ENCODE measurements around the gene PHF12.

PHF12 gene

DNA sequence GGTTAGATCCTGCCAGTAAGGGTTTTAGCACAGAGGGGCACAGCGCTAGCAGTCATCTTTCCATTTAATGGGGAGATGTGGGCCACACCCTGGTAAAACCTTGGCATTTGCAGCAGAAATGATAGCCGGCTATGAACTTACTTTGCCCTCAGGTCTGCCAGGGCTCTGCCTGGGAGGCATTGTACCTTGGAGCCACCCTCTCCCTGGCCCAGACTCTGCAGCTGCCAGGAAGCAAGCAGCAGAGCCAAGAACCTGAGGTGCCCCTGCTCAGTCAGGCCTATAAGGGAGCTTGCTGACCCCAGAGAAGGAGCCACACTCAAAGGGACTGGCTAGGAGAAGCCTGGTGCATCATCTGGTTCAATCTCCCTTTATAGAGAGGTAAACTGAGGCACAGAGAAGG, 23.7 kb upstream of the PHF12 start:
- no peak for FAIRE-seq

DNA sequence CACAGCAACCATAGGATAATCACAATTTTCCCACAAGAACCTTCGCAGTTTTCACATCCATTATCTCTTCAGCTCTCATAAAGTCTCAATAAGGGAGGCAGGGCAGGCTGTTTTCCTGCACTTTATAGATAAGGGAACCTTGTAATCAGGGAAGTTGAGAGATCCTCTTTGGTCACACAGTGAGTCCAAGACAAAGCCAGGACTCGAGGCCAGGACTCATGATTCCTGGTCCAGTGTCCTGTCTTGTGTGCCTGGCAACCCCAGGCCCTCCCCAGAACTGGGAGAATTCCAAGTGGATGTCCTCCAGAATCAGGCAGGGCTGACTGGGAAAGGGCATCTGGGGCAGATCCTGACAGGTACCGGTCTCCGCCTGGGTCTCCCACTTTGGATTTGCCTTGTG, 23.1 kb upstream of the PHF12 start:
- no peak for FAIRE-seq

DNA sequence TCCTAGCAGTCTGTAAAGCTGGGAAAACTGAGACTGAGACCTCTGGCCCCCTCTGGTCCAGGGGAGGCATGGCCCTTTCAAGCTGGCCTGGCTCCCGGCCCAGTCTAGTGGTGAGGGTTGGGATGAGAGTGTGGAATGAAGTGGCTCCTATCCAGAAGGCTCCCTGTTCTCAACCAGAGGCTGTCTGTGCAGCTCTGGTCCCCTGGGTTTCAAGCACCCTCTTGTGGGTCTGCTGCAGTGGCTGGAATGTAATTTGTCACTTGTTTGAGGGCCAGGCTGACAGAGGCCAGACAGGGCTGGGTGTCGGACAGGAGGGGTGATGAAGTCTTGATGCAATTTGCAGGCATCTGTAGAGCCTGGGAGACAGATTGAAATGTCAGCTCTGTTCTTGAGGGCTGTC, 22.1 kb upstream of the PHF12 start:
- FAIRE-seq: no peak

DNA sequence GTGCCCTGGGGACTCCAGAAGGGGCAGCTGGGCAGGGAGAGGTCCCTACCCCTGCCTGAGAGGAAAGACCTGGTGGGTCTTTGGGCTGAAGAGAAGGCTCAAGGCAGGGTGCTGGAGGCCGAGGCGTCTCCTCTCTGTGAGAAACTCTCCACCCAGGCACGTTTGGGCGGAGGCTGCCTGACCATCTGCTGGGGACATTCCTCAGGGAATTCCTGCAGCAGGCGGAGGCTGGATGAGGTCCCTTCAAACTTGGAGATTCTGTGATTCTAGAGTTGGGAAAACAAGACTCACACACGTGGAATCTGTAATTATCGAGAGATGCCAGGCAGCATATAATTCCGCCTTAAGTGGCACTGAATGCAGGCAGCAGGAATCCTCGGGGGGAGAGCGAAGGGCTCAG, 21.1 kb upstream of the PHF12 start:
- no peak for FAIRE-seq

DNA sequence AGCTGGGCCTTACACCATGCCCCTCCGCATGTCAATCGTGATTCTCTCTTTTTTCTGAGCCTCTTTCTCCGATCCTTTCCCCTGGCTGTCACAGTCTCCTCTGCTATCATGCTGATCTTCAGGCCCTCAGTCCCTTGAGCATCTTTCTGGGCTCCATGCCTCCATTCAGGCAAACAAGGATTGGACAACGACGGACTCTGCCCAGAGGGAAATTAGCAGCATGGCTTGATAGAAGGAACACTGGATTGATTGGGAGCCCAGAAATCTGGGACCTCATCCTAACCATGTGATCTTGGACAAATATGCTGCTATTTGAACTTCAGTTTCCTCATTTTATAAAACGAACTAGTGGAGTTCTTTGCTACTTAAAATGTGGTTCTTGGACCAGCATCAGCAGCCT, 19.6 kb upstream of the PHF12 start:
- FAIRE-seq: no peak

DNA sequence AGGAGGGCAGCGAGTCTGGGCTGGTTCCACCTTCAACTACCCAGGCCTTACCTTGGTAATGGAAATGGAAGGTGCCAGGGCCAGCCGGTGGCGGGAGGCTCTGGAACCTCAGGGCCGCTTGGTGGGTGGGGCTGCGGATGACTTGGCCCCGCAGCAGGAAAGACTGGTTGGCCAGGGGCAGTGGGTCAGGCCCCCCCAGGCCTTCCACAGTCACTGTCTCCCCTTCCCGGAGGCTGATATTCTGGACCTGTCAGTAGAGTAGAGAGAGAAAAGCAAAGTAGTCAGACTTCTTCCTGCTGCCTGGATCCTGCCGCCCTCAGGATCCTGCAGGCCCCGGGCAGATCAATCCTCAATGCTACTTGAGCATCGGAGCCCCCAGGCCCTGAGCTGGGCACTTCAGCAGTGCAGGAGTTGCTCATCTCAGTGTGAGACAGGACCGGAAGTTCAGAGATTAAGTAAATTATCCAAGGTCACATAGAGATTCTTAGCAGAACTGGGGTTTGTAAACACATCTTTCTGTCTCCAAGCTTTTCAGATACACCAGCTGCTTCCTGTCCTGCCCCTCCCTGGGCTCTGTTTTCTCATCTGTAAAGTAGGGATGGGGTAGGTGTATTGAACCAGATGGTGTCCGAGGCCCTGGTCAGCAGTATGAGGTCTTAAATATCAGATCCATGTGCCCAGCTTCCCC, 18.5 kb upstream of the PHF12 start:
- no peak for FAIRE-seq

DNA sequence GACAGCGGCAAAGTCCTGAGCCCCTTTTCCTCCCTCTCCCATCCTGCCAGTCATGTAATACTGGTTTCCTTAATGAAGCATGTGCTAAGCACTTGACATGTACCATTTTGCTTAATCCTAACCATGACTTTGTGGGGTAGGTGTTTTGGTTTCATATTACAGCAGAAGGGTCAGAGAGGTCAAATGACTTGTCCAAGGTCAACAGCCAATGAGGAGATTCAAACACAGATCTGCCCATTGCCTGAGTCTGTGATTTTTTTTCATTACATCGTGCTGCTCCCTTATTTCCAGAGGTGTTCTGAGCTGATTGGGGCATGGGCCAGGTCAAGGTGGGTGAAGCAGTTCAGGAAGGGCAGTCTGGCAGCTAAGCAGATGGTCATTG, 17.6 kb upstream of the PHF12 start:
- no peak for FAIRE-seq

DNA sequence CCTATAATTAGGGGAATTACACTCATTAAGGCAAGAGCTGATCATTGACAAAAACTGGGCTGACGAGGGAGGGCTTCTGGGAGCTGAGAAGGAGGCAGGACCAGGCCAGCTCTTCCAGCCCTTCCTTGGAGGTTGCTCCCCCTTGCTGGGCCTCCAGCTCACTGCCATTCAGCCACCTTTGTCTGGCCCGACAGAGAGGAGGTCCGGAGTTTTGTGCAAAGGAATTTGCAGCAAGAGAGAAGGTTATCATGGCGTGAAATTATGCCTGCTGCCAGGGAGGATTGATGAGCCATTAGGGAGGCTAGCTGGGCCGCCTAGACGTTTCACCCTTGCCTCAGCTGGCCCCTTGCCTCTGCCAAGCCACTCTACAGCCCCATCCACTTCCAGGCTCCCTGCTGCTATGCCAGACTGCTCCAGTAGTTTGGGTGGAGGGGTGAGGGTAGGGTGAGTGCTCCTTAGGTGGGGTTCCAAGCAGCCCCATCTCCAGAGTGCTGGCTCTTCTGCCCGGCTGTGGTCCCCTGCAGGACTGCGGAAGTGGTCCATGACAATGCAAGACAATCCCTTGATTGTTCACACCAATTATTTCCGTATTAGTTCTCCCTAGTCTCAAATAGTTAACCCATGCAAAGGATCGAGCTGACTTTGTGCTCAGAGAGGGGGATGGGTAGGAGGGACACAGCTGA, 17.1 kb upstream of the PHF12 start:
- no peak for FAIRE-seq

DNA sequence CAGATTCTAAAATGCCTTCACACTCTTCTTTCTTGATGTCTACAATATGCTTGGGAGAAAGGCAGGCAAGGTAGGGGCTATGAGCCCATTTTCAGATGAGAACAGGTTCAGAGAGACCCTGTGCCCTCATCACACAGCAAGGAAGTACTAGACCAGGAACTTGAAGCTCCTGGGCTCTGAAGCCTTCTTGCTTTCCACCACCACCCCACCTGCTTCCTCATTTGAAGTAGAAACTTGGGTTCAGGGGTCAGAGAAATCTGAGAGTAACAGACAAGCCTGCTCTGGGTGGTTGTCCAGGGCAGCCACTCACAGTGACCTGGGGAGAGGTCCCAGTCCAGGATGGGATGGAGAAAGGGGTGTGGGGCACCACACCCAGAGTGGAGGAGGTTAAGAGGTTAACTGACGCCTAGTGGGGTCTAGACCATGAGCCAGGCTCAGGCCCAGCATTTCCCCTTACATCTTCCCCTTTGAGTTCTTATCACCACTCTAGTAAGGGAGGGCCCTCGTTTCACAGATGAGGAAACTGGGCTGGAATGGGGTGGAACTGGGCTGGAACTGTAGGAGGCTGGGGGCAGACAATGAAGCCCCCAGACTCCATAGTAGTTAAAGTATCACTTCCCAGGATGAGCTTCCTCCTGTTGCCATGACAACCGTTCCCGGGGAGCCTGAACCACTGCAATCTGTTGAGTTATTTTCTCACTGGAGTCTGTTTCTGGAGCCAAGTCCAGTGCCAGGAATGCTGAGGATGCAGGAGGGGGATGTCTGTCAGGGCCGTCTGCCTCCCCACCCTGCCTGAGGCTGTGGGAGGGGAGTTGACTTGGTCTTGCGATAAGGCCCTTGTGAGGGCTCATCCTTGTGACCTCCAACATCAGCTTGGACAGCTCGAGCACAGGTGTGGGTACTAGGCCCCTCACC, 16.2 kb upstream of the PHF12 start:
- FAIRE-seq: no peak

DNA sequence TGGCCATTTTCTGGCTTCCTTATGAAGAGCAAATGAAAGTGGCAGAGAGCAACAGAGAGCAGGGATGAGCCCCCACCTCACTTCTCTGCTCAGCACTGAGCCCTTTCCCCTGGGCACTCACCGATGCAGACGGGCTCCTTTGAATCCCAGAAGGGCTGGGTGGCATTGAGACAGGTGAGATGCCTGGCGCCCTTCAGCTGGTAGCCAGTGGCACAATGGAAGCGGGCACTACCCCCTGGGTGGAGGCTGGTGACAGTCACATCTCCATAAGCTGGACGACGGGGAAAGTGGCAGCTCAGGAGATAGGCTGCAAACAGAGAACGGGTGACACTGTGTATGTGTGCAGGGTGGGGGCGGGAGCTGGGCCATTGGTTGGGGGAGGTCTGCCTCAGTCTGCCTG, 12.5 kb upstream of the PHF12 start:
- no peak for FAIRE-seq

DNA sequence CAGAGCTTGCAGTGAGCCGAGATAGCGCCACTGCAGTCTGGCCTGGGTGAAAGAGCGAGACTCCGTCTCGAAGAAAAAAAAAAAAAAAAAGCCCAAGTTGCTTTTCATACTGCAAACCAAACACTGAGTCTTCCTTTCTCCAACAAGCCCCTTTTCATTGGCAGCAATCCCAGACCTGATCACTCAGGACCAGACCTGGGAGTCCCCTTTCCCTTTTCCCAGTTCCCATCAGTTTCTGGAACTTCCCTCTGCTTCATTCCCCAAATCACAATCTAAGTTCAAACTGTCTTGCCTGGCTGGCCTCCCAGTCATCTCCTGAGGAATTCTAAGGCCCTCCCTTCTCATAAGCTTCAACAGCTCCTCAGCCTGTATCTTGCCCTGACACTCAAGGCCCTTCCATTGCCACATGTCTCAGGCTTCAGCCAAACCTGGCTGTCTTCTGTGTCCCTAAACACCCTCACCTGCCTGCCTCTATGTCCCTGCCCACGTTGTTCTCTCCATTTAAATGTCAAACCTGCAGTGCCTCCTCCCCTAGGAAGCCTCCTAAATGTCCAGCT, 11.8 kb upstream of the PHF12 start:
- no peak for FAIRE-seq

DNA sequence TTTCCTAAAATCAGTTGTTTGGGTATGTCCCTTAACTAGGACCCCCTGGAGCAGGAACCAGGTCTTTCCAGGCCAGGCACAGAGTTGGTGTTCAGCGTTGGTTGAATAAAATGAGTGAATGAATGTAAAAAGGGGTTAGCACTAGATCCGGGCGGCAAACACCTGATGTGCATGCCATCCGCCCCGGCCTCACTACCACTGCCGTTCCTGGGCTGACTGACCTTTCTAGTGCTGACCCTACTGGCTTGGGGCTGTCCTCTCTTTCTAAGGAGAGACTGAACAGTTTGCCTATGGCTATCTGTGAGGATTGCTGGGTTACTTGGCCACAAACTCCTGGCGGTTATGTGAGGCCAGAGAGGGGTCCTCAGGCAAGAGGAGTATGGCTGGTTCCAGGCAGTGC, 10.1 kb upstream of the PHF12 start:
- no peak for FAIRE-seq

DNA sequence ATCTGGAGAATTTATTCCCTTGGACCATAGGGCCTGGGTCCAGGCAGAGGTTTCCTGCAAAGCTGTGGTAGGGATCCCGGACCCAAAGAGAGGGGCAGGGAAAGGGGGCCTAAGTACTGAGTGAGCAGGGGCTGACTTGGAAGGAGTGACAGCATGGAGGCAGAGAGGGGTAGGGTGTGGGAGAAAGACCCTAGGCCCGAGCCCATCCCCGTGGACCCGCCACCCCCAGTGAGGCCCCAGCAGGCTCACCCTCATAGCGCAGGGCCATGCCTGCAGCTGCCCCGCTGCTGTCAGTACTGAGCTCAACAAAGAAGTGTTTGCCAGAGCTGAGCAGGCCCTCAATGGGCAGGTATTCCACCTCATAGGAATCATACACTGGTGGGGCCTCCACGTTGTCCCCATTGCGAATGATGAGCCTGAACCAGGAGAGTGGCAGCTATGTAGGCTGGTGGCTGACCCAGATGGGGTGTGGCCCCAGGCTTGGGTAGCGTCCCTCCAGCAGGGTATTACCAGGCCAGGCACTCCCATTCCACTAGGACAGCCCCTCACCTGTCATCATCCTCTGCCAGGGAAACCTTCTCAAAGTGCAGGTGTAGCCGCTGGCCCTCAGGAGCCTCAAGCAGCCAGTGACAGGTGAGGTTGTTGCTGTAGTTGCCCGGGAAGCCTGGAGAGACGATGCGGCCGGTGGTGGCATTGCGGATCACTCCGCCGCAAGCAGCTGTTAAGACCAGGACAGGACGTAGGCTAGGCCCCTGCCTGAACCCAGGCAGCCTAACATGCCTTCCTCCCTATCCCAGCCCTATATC, 9.1 kb upstream of the PHF12 start:
- no peak for FAIRE-seq

DNA sequence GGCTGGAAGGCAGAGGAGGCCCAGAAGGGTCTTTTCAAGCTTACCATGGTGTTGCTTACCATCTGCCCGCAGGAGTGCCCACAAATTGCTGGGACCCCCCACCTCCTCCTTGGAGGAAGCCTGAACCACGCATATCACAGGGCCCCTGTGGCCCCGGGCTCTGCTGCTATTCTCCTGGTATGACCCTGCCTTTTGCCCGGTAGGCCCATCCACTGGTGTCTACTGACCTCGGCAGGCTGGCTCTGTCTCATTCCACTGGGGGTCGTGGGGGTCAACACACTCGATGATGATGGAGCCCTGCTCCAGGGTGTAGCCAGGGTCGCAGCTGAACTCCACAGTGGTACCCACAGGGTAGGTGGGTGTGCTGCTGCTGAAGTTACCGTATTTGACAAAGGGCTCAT, 8.2 kb upstream of the PHF12 start:
- FAIRE-seq: no peak

DNA sequence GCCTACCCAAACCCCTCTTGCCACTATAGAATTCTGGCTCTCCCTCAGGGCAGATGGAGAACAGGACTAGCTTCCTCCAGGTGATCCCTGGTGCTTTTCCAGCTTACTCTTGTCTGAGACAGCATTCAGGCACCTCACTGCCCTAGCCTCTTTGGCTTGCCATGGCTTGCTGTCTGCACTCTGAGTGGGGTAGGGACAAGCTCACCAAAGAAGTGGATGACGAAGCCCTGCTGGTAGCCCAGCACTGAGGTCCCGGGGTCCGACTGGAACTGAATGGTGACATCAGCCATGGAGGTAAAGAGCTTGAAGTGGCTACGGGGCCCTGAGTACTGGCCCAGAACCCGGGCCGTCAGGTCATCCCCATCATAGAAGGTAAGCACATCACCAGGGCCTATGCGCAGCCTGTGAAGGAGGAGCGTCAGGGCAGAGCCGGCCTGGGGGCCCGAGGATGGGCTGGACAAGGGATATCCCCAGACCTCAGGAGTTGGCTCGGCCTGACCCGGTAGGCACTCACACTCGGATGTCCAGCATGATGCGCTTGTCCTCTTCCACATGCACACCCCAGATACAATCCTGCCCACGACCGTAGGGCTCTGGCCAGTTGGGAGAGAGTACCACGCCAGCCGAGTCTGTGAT, 7.6 kb upstream of the PHF12 start:
- FAIRE-seq: no peak

DNA sequence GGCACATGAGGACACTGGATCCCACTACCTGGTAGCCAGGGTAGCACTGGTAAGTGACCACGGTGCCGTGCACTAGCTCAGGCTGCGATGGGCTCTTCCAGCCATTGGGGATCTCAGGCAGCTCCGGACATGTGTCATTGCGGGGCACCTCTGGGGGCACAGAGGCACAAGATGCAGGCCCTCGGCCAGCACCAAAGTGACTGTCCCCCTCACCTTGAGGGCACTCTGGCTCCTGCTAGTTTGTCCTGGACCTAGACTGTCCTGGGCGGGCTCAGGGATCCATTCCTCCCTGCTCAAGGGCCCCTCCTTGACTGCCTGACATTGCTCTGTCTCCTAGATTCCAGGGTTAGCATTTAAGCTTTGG, 6.7 kb upstream of the PHF12 start:
- FAIRE-seq: no peak

DNA sequence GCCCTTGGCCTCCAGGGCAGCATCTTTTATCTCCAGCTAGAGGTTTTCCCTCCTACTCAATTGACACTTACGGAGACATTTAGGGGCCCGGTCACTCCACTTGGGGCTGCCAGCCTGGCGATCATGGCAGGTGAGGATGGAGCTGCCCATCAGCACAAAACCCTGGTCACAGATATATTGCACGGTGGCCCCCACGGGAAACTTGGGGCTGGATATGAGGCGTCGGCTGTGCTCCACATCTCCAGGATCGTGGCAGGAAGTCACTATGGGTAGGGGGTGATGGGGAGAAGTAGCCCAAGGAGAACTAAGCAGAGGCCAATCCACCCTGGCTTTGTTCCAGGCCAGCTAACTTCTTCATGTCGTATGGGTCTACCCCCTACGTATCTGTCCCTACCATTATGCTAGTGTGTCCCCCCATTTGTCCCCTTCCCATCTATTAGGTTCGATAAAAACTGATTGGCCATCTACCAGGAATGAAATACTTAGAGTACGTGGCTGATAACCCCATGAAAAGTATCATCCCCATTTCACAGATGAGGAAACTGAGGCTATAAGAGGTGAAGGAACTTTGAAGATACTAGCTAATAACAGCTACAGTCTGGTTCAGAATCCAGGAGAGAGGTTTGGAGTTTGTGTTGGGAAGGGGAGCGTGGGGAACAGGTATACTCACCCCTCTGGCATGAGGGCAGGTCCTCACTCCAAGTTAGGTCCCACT, 6.1 kb upstream of the PHF12 start:
- FAIRE-seq: no peak

DNA sequence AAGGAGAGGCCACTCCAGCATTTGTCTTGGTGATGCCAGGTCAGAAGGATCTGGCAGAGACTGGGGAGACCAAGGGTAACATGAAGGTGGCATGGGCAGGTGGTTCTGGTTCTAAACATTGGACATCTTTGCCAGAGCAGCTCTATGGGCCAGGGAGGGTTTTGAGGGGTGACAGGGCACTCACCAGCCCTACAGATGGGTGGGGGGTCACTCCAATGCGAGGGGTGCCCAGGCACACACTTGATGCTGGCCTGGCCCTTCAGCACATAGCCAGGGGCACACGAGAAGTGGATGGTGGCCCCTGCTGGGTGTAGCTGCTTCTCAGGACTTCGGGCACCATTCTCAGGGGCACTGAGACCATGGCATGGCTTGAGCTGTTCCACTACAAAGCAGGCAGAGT, 5.5 kb upstream of the PHF12 start:
- FAIRE-seq: no peak

DNA sequence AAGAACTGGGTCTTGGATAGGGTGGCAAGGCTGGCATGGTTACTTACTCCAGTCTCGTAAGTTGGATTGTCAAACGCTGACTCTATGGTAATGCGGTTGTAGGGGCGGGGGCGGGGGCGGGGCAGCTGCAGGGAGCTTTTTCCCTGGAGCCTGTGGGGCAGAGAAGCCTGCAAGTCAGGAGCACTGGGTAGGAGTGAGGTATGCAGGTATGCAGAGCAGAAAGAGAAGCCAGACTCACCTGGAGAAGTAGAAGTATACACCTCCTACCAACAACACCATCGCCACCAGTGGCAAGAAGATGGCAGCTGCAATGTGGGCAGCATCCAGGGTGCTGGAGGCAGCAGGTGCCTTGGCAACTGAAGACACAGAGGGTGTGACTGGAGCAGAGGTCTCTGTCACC, 4.8 kb upstream of the PHF12 start:
- FAIRE-seq: no peak

DNA sequence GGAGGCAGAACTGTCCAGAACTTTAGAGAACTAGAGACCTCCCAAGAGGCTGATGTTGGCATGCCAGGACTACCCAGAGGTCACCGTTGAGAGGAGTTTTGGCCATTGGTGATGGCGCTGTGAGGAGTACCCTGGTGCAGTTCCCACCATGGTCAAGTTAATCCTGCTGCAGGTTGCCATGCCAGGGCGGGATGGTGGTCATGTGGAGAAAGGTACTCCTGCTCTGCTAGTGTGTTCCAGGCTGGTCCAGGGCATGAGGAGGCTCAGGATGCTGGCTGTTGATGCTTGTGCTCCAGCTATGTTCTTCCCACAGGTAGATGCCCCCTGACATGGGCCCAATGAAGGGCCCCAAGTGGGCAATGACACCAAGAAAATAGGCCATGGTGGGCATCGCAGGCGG, 4.1 kb upstream of the PHF12 start:
- FAIRE-seq: no peak

DNA sequence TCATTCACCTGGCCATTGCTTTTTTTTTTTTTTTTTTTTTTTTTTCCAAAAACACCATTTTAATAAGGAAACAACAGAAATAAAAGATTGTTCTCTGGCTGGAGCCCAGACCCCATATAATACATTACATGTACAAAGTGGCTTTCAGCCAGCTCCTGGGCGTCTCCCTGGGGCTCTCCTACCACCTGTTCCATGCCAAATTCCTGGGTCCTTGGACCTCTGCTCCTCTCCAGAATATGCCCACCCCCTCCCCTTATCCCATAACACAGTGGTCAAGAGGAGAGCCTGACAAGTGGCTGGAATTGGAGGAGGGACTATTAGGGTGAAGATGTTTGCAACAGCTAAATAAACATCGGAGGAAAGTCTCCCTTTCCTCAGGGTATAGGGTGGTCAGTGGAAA, 3.6 kb upstream of the PHF12 start:
- no peak for FAIRE-seq

Measured in colon (tissue), 2 donors.